Fibroblast of gingiva (primary cell): Measurements from ENCODE around the gene TRAFD1.
"Not testable (repeated sequence)": the region's sequence is repeated elsewhere in the genome, so short reads cannot be mapped to it uniquely, and the experiment has no call there.

Experiments
- DNase-seq: peaks from one replicate; pipeline ENCODE4 v3.0.0-alpha.2; 2011; ENCODE audit warnings: low read depth

Gene TRAFD1

GRCh38 chr12:112125250-112125999, at the start of gene TRAFD1:
Gene TRAFD1 (plus strand): TSS chr12:112125560. CDS start chr12:112130523, 4,963 bp downstream.
- DNase-seq = peak; percentile 97

GRCh38 chr12:112087055-112087850, 38.1 kb upstream of the TRAFD1 start:
- DNase-seq = no peak

- no peak for DNase-seq
Observed at GRCh38 chr12:112087851-112088250, 37.5 kb upstream of the TRAFD1 start.

- DNase-seq = no peak
Observed at GRCh38 chr12:112091563-112091962, 33.8 kb upstream of the TRAFD1 start.

GRCh38 chr12:112096070-112096469, 29.3 kb upstream of the TRAFD1 start:
- no peak for DNase-seq

GRCh38 chr12:112096667-112097066, 28.7 kb upstream of the TRAFD1 start:
- DNase-seq = no peak

- DNase-seq = no peak
Observed at GRCh38 chr12:112097641-112098040, 27.7 kb upstream of the TRAFD1 start.

GRCh38 chr12:112100500-112100899, 24.9 kb upstream of the TRAFD1 start:
- DNase-seq = not testable (repeated sequence)

- no peak for DNase-seq
Observed at GRCh38 chr12:112102127-112102526, 23.2 kb upstream of the TRAFD1 start.

- not testable (repeated sequence) for DNase-seq
Observed at GRCh38 chr12:112102746-112103145, 22.6 kb upstream of the TRAFD1 start.

GRCh38 chr12:112103758-112104503, 21.4 kb upstream of the TRAFD1 start:
- no peak for DNase-seq

GRCh38 chr12:112105891-112106290, 19.5 kb upstream of the TRAFD1 start:
- no peak for DNase-seq

- no peak for DNase-seq
Observed at GRCh38 chr12:112107306-112108201, 17.8 kb upstream of the TRAFD1 start.

- peak; percentile 82 for DNase-seq
Observed at GRCh38 chr12:112108202-112109079, 16.9 kb upstream of the TRAFD1 start, which contains the start of gene NAA25. Gene NAA25 (minus strand): TSS chr12:112108783. CDS start chr12:112108773, 10 bp downstream.

- DNase-seq = not testable (repeated sequence)
Observed at GRCh38 chr12:112110787-112111662, 14.3 kb upstream of the TRAFD1 start.

- peak; percentile 24 for DNase-seq
Observed at GRCh38 chr12:112111931-112112330, 13.4 kb upstream of the TRAFD1 start.

GRCh38 chr12:112112409-112113133, 12.8 kb upstream of the TRAFD1 start:
- no peak for DNase-seq

- no peak for DNase-seq
Observed at GRCh38 chr12:112115259-112116045, 9.9 kb upstream of the TRAFD1 start.
